PC-9 (cell line): Measurements from ENCODE around the gene MIB1.

Experiments used
- CTCF ChIP-seq: fragments of 200-600 bp; sonication (generic); conservative IDR thresholded peaks from 2 replicates; pipeline ENCODE4 v1.6.1; 2017; ENCODE audit warnings: mixed run types, antibody characterized with exemption, mild to moderate bottlenecking, moderate library complexity
- EZH2 ChIP-seq: fragments of 200-600 bp; sonication (generic); IDR thresholded peaks from 2 replicates; pipeline ENCODE4 v1.8.0; 2017; ENCODE audit warnings: antibody characterized with exemption, low read depth

DNA sequence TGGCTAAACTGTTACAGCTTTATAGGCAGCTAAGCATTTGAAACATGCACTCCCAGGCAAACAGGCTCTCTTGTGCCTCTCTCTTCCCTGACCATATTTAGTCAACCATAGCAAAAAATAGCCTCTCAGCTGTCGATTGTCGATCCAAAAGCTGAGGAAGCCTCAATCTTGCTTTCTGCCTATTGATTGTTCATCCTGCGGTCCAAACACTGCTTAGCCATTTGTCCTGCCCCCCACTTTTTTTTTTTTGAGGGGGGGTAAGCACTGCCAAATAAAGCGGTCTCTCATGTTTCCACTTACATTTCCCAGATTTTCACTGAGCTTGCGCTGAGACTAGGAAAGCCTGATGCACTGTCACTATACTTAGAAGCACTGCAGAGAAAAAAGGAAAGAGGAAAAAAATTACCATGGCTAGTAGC, 90.8 kb downstream of the MIB1 start:
- TF ChIP-seq CTCF (no peak), EZH2 (no peak)
